ENCODE results near the gene MNS1.

DNA sequence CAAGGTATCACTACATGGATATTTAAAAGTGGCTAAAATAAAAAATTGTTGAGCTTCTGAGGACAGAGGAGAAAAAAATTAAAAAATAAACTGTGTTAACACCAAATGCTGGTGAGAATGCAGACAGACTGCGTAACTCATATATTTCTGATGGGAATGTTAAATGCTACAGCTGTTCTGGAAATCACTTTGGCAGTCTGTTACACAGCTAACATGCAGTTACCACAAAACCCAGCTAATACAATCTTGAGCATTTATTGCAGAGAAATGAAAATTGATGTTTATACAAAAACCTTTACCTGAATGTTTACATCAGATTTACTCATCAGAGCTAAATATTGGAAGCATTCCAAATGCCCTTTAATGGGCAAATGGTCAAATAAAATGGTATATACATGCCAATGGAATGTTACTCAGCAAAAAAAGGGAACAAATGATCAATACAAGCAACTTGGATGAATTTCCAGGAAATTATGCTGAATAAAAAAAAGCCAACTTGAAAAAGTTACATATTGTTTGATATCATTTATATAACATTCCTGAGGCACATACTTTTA, 24.6 kb downstream of the MNS1 start:
- TF ChIP-seq, protein P1, sequence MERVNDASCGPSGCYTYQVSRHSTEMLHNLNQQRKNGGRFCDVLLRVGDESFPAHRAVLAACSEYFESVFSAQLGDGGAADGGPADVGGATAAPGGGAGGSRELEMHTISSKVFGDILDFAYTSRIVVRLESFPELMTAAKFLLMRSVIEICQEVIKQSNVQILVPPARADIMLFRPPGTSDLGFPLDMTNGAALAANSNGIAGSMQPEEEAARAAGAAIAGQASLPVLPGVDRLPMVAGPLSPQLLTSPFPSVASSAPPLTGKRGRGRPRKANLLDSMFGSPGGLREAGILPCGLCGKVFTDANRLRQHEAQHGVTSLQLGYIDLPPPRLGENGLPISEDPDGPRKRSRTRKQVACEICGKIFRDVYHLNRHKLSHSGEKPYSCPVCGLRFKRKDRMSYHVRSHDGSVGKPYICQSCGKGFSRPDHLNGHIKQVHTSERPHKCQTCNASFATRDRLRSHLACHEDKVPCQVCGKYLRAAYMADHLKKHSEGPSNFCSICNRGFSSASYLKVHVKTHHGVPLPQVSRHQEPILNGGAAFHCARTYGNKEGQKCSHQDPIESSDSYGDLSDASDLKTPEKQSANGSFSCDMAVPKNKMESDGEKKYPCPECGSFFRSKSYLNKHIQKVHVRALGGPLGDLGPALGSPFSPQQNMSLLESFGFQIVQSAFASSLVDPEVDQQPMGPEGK (tag by site-specific recombination; IDR thresholded peaks at IDR 0.05), result no peak
- TF ChIP-seq, protein P2, sequence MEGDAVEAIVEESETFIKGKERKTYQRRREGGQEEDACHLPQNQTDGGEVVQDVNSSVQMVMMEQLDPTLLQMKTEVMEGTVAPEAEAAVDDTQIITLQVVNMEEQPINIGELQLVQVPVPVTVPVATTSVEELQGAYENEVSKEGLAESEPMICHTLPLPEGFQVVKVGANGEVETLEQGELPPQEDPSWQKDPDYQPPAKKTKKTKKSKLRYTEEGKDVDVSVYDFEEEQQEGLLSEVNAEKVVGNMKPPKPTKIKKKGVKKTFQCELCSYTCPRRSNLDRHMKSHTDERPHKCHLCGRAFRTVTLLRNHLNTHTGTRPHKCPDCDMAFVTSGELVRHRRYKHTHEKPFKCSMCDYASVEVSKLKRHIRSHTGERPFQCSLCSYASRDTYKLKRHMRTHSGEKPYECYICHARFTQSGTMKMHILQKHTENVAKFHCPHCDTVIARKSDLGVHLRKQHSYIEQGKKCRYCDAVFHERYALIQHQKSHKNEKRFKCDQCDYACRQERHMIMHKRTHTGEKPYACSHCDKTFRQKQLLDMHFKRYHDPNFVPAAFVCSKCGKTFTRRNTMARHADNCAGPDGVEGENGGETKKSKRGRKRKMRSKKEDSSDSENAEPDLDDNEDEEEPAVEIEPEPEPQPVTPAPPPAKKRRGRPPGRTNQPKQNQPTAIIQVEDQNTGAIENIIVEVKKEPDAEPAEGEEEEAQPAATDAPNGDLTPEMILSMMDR (tag by site-specific recombination; IDR thresholded peaks at IDR 0.05), result no peak
- TF ChIP-seq ZBTB1 (tag by site-specific recombination; IDR thresholded peaks at IDR 0.05) (no peak), SALL2 (tag by site-specific recombination; IDR thresholded peaks at IDR 0.05; ENCODE audit: borderline replicate concordance) (no peak)

Measured in HEK293 (cell line).